OCI-LY1 (cell line): Measurements from ENCODE around the gene ARFGEF3.

Experiments
- CTCF ChIP-seq: fragments of 200-600 bp; sonication (generic), shearing (Covaris generic); IDR thresholded peaks from 2 replicates; pipeline ENCODE4 v1.5.1; 2017; ENCODE audit warnings: mild to moderate bottlenecking, antibody characterized with exemption, low read length, moderate library complexity, mixed read lengths
- EZH2 ChIP-seq: fragments of 200-600 bp; sonication (generic), shearing (Covaris generic); IDR thresholded peaks from 2 replicates; pipeline ENCODE4 v1.8.0; 2017; ENCODE audit warnings: borderline replicate concordance, mixed run types, mild to moderate bottlenecking, antibody characterized with exemption, low read length, moderate library complexity, mixed read lengths

DNA sequence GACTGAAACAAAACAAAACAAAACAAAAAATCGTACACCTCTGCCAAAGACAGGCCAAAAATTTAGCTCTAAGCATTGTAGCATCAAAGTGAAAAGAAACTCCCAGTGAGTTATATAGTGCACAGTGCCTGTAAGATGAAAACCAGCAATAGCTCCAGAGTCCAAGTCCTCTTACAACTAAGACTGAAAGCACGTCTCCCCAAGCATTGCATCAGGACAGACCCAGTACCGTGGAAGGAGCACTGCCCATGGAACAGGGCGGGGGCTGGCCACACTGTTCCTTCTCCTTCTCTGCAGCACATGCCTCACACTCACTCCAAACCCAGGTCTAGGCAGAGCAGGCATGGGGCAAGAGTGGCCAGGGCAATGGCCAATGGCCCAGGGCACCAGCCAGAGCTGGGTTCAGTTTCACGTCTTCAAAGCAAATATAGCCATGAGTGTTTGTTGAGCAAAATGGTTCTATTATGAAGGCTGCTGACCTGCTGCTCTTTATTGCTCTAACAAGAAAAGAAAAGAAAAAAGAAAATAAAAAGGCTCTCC is 128.8 kb downstream of the ARFGEF3 start:
- TF ChIP-seq CTCF: no peak
- TF ChIP-seq EZH2: no peak
